Naive thymus-derived CD8-positive, alpha-beta T cell (primary cell): ENCODE measurements around the gene NIPAL3. TPM values are rescaled to one million over a fixed set of nuclear protein-coding genes. Genes with fewer than 3 reads are reported as not detected.
"Not testable (repeated sequence)": the region's sequence is repeated elsewhere in the genome, so short reads cannot be mapped to it uniquely, and the experiment has no call there.

Experiments used
- ATAC-seq, 2 donors: fragments of 150-1000 bp; cut with Tn5 transposase in 1 of 2; sonication (Bioruptor Pico), chemical (Tn5 transposase) in 1 of 2; 1 replicate in 1 of 2; 2 replicates in 1 of 2; pipeline ENCODE4 v1.10.0; 2021; ENCODE audit warnings: mild to moderate bottlenecking in 2 of 2, moderate library complexity in 2 of 2
- POLR2A ChIA-PET: fragments of 350-600 bp; sonication (Branson Sonifier 250); formaldehyde crosslinking; loops from one replicate; lab custom pipeline; 2021; ENCODE audit warnings: antibody characterized with exemption; lab: Charles Lee
- DNase-seq, 10 donors: peaks; one replicate each; pipeline versions ENCODE4 v3.0.0 to v3.0.0-alpha.2; 2020 to 2022
- H3K27ac Mint-ChIP-seq, 10 donors: one replicate each; pipeline ENCODE4 v1.8.0; 2020 to 2022; ENCODE audit warnings: mild to moderate bottlenecking in 10 of 10, mixed read lengths in 10 of 10, moderate library complexity in 4 of 10, inconsistent platforms in 1 of 10
- H3K27me3 Mint-ChIP-seq, 5 donors: one replicate each; pipeline ENCODE4 v1.8.0; 2021 to 2022; ENCODE audit warnings: mixed read lengths in 5 of 5
- H3K36me3 Mint-ChIP-seq, 3 donors: one replicate each; pipeline ENCODE4 v1.8.0; 2020 to 2022; ENCODE audit warnings: mixed read lengths in 3 of 3, mild to moderate bottlenecking in 2 of 3, inconsistent platforms in 1 of 3
- H3K4me1 Mint-ChIP-seq, 4 donors: one replicate each; pipeline ENCODE4 v1.8.0; 2021 to 2022; ENCODE audit warnings: mixed read lengths in 4 of 4
- H3K4me3 Mint-ChIP-seq, 10 donors: one replicate each; pipeline ENCODE4 v1.8.0; 2020 to 2022; ENCODE audit warnings: mild to moderate bottlenecking in 10 of 10, mixed read lengths in 10 of 10, moderate library complexity in 6 of 10, inconsistent platforms in 1 of 10
- H3K9me3 Mint-ChIP-seq, 9 donors: one replicate each; pipeline ENCODE4 v1.8.0; 2020 to 2022; ENCODE audit warnings: mixed read lengths in 9 of 9, mild to moderate bottlenecking in 3 of 9, inconsistent platforms in 1 of 9, moderate library complexity in 1 of 9
- polyA plus RNA-seq, 3 donors: library from polyadenylated mRNA; unstranded; fragments of 300-500 nt; fragmentation: Illumina TruSeq; gene quantifications; one replicate each; pipeline ENCODE4 v1.2.3, GENCODE V29; 2021
- total RNA-seq, 8 experiments: library from RNA in 2 of 8; stranded (reverse) in 2 of 8; gene quantifications; one replicate each; pipeline ENCODE4 v1.2.3 and lab custom pipeline; 2021 to 2026

Gene NIPAL3
- total and polyA plus RNA-seq, 5 experiments from 2014 or later = 57.5 to 90.4 (median 59.3) TPM

- Mint-ChIP-seq H3K27ac (peak overlapping the region in 2 of 10 donors; percentile 61), H3K9me3 (no peaks in the 10 kb centered on the region), H3K4me3 (no peak overlapping the region), H3K4me1 (peaks cover 0 to 8% (median 6%) of the 10 kb centered on the region in 4 donors), H3K27me3 (no peaks in the 10 kb centered on the region), H3K36me3 (peaks cover 15 to 90% (median 34%) of the 10 kb centered on the region in 3 donors)
- DNase-seq (no peak), ATAC-seq (no peak)
- POLR2A ChIA-PET = interaction anchor here (1.2 kb wide), 1 partner anchor 9 kb away, joined by 4 read pairs; no protein-coding TSS in a partner anchor
These were observed 34.7 kb downstream of the NIPAL3 start for GRCh38 chr1:24450316-24450715.

GRCh38 chr1:24450857-24451397, 35.3 kb downstream of the NIPAL3 start:
- ATAC-seq = no peak
- Mint-ChIP-seq H3K9me3 (no peaks in the 10 kb centered on the region), H3K36me3 (peaks cover 9 to 90% (median 34%) of the 10 kb centered on the region in 3 donors), H3K27ac (peak overlapping the region in 7 of 10 donors; percentile 31 to 80 (median 46)), H3K4me3 (no peak overlapping the region), H3K27me3 (no peaks in the 10 kb centered on the region), H3K4me1 (peaks cover 0 to 8% (median 6%) of the 10 kb centered on the region in 4 donors)
- DNase-seq = no peak
- POLR2A ChIA-PET = no interaction called here

GRCh38 chr1:24451746-24452145, 36.1 kb downstream of the NIPAL3 start:
- DNase-seq (no peak), ATAC-seq (no peak)
- no peaks in the 10 kb centered on the region for H3K27me3 Mint-ChIP-seq
- H3K9me3 Mint-ChIP-seq = no peaks in the 10 kb centered on the region
- no peak overlapping the region for H3K4me3 Mint-ChIP-seq
- POLR2A ChIA-PET = interaction anchor here (0.6 to 2.2 kb wide), 3 partner anchors 37 to 53 kb away, joined by 3 to 15 read pairs (median 8); partner anchors contain the start of gene RCAN3
- peaks cover 0 to 9% (median 5%) of the 10 kb centered on the region in 4 donors for H3K4me1 Mint-ChIP-seq
- peak overlapping the region in 3 of 10 donors; percentile 41 to 81 (median 68) for H3K27ac Mint-ChIP-seq
- H3K36me3 Mint-ChIP-seq = peaks cover 4 to 88% (median 33%) of the 10 kb centered on the region in 3 donors

GRCh38 chr1:24452922-24453485, 37.4 kb downstream of the NIPAL3 start:
- ATAC-seq = no peak
- peaks cover 0 to 88% (median 35%) of the 10 kb centered on the region in 3 donors for H3K36me3 Mint-ChIP-seq

GRCh38 chr1:24454673-24455072, 39.1 kb downstream of the NIPAL3 start:
- no peak overlapping the region for H3K4me3 Mint-ChIP-seq
- H3K27me3 Mint-ChIP-seq = no peaks in the 10 kb centered on the region
- DNase-seq (no peak), ATAC-seq (no peak)
- peaks cover 0 to 11% (median 7%) of the 10 kb centered on the region in 4 donors for H3K4me1 Mint-ChIP-seq
- POLR2A ChIA-PET = no interaction called here
- no peaks in the 10 kb centered on the region for H3K9me3 Mint-ChIP-seq
- peak overlapping the region in 6 of 10 donors; percentile 13 to 34 (median 24) for H3K27ac Mint-ChIP-seq
- peaks cover 3 to 90% (median 47%) of the 10 kb centered on the region in 3 donors for H3K36me3 Mint-ChIP-seq

More at GRCh38 chr1:24452922-24453485, 37.4 kb downstream of the NIPAL3 start:
- POLR2A ChIA-PET = interaction anchor here (0.6 to 2.2 kb wide), 4 partner anchors 24 to 49 kb away, joined by 3 to 15 read pairs (median 4); partner anchors contain the start of gene RCAN3
- Mint-ChIP-seq H3K4me1 (peaks cover 0 to 7% (median 5%) of the 10 kb centered on the region in 4 donors), H3K27me3 (no peaks in the 10 kb centered on the region), H3K9me3 (no peaks in the 10 kb centered on the region), H3K4me3 (no peak overlapping the region), H3K27ac (peak overlapping the region in 4 of 10 donors; percentile 43 to 90 (median 74))
- no peak for DNase-seq

GRCh38 chr1:24455272-24455671, 39.7 kb downstream of the NIPAL3 start:
- no peak for ATAC-seq
- H3K27ac Mint-ChIP-seq = peak overlapping the region in 1 of 10 donors; percentile 34
- POLR2A ChIA-PET = no interaction called here

GRCh38 chr1:24457866-24458265, 42.3 kb downstream of the NIPAL3 start:
- Mint-ChIP-seq H3K36me3 (peaks cover 22 to 92% (median 59%) of the 10 kb centered on the region in 3 donors), H3K4me3 (no peak overlapping the region), H3K27ac (peak overlapping the region in 4 of 10 donors; percentile 19 to 59 (median 33)), H3K27me3 (no peaks in the 10 kb centered on the region), H3K4me1 (peaks cover 3 to 21% (median 10%) of the 10 kb centered on the region in 4 donors), H3K9me3 (no peaks in the 10 kb centered on the region)
- ATAC-seq (no peak), DNase-seq (no peak)
- POLR2A ChIA-PET = interaction anchor here (0.9 to 1.3 kb wide), 5 partner anchors 20 to 48 kb away, joined by 3 to 5 read pairs (median 4); no protein-coding TSS in a partner anchor

More at GRCh38 chr1:24455272-24455671, 39.7 kb downstream of the NIPAL3 start:
- H3K36me3 Mint-ChIP-seq = peaks cover 9 to 90% (median 48%) of the 10 kb centered on the region in 3 donors
- no peaks in the 10 kb centered on the region for H3K27me3 Mint-ChIP-seq
- no peaks in the 10 kb centered on the region for H3K9me3 Mint-ChIP-seq
- DNase-seq = no peak
- no peak overlapping the region for H3K4me3 Mint-ChIP-seq
- peaks cover 0 to 14% (median 9%) of the 10 kb centered on the region in 4 donors for H3K4me1 Mint-ChIP-seq

- H3K36me3 Mint-ChIP-seq = peaks cover 28 to 92% (median 56%) of the 10 kb centered on the region in 3 donors
- H3K9me3 Mint-ChIP-seq = no peaks in the 10 kb centered on the region
- POLR2A ChIA-PET = interaction anchor here (1.1 to 1.6 kb wide), 5 partner anchors 10 to 53 kb away, joined by 3 to 7 read pairs (median 3); no protein-coding TSS in a partner anchor
- no peaks in the 10 kb centered on the region for H3K27me3 Mint-ChIP-seq
- DNase-seq (no peak), ATAC-seq (no peak)
- H3K4me3 Mint-ChIP-seq = peak overlapping the region in 1 of 10 donors; percentile 15
- peak overlapping the region in 8 of 10 donors; percentile 35 to 79 (median 64) for H3K27ac Mint-ChIP-seq
- peaks cover 16 to 33% (median 19%) of the 10 kb centered on the region in 4 donors for H3K4me1 Mint-ChIP-seq
These were observed 44.1 kb downstream of the NIPAL3 start for GRCh38 chr1:24459551-24460266.

- H3K36me3 Mint-ChIP-seq = peaks cover 28 to 94% (median 59%) of the 10 kb centered on the region in 3 donors
- not testable (repeated sequence) for H3K4me3 Mint-ChIP-seq, H3K9me3 Mint-ChIP-seq, DNase-seq, H3K27me3 Mint-ChIP-seq, ATAC-seq
- POLR2A ChIA-PET = interaction anchor here (0.7 to 2.3 kb wide), 3 partner anchors 40 to 125 kb away, joined by 3 to 8 read pairs (median 3); no protein-coding TSS in a partner anchor
- peak overlapping the region in 8 of 10 donors; percentile 9 to 66 (median 36) for H3K27ac Mint-ChIP-seq
- peaks cover 19 to 49% (median 34%) of the 10 kb centered on the region in 4 donors for H3K4me1 Mint-ChIP-seq
These were observed 46.5 kb downstream of the NIPAL3 start for GRCh38 chr1:24462128-24462527.

GRCh38 chr1:24463776-24464735, 48.5 kb downstream of the NIPAL3 start:
- H3K27ac Mint-ChIP-seq = peak overlapping the region; percentile 84 to 95 (median 88)
- peaks cover 20 to 55% (median 36%) of the 10 kb centered on the region in 4 donors for H3K4me1 Mint-ChIP-seq
- peak; percentile 61 for ATAC-seq
- POLR2A ChIA-PET = interaction anchor here (1.0 to 2.0 kb wide), 7 partner anchors 17 to 48 kb away, joined by 3 to 8 read pairs (median 4); partner anchors contain the start of gene NIPAL3
- peaks cover 28 to 92% (median 61%) of the 10 kb centered on the region in 3 donors for H3K36me3 Mint-ChIP-seq
- no peaks in the 10 kb centered on the region for H3K27me3 Mint-ChIP-seq
- H3K4me3 Mint-ChIP-seq = peak overlapping the region in 9 of 10 donors; percentile 17 to 75 (median 59)
- peak in 1 of 10 donors; percentile 20 for DNase-seq
- H3K9me3 Mint-ChIP-seq = no peaks in the 10 kb centered on the region

GRCh38 chr1:24465099-24465498, 49.5 kb downstream of the NIPAL3 start:
- ATAC-seq = no peak
- no peak overlapping the region for H3K4me3 Mint-ChIP-seq
- peak overlapping the region in 9 of 10 donors; percentile 4 to 81 (median 54) for H3K27ac Mint-ChIP-seq
- peaks cover 20 to 54% (median 40%) of the 10 kb centered on the region in 4 donors for H3K4me1 Mint-ChIP-seq
- no peaks in the 10 kb centered on the region for H3K9me3 Mint-ChIP-seq
- DNase-seq = no peak
- POLR2A ChIA-PET = interaction anchor here (1.0 to 2.0 kb wide), 5 partner anchors 16 to 41 kb away, joined by 3 to 8 read pairs (median 4); no protein-coding TSS in a partner anchor
- H3K27me3 Mint-ChIP-seq = no peaks in the 10 kb centered on the region
- H3K36me3 Mint-ChIP-seq = peaks cover 25 to 92% (median 60%) of the 10 kb centered on the region in 3 donors
